Upper lobe of right lung (tissue), 1 donor: ENCODE data around the gene FGA. TPM values are rescaled to one million over a fixed set of nuclear protein-coding genes. Genes with fewer than 3 reads are reported as not detected.

ENCODE experiments used
- ATAC-seq: fragments of 200-7000 bp; cut with Tn5 transposase; one replicate; pipeline ENCODE4 v1.9.1; 2020; ENCODE audit warnings: mild to moderate bottlenecking, moderate library complexity
- DNase-seq: peaks from one replicate; pipeline ENCODE4 v3.0.0-alpha.2; 2020
- H3K27ac ChIP-seq: fragments of 200-600 bp; one replicate; pipeline ENCODE4 v1.8.0; 2022
- H3K27me3 ChIP-seq: fragments of 200-600 bp; one replicate; pipeline ENCODE4 v1.8.0; 2022; ENCODE audit warnings: mild to moderate bottlenecking
- H3K36me3 ChIP-seq: fragments of 200-600 bp; one replicate; pipeline ENCODE4 v1.8.0; 2022
- H3K4me1 ChIP-seq: fragments of 200-600 bp; one replicate; pipeline ENCODE4 v1.8.0; 2022
- H3K4me3 ChIP-seq: fragments of 200-600 bp; one replicate; pipeline ENCODE4 v1.8.0; 2022; ENCODE audit warnings: mild to moderate bottlenecking
- H3K9me3 ChIP-seq: fragments of 200-600 bp; one replicate; pipeline ENCODE4 v1.8.0; 2022
- CTCF ChIP-seq: fragments of 200-600 bp; IDR thresholded peaks from one replicate; pipeline ENCODE4 v1.8.0; 2022; ENCODE audit warnings: antibody characterized with exemption
- intact Hi-C: fragments of 100-400 bp; cut with DNase I; formaldehyde crosslinking; loops from one replicate; pipeline ENCODE4 v1.11.0; 2022
- total RNA-seq: library from RNA; stranded (reverse); fragmentation: NEBNext Ultra II Directional; extraction: Animal tissue kit (Norgen Biotek cat#: 25700); gene quantifications from one replicate; pipeline ENCODE4 v1.2.1, GENCODE V29; 2021
- donor health status: DM: no; HTN: yes; CAD: no; lungs with severe emphysema.

FGA gene
- total RNA-seq, 1 donor from 2014 or later, result 39.5 TPM

DNA sequence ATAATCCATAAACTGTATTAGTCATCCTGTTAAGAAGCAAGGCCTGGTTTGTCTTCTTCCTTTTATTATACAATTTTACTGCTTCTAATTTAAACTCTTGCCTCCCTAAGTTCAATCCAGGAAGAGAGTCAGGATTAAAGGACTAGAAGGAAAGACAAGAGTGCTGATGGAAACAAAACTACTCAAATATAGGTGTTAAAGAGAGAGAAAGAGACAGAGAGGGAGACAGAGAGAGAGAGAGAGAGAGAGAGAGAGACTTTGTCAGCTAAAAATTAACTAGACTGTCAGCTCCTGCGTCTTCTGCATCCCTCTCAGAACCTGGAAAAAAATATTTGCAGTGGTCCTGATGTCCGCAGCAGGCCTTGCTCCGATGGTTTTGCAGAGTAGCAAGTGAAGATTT lies 35.4 kb upstream of the FGA start:
- no peaks in the 10 kb centered on the region for H3K27me3 ChIP-seq
- intact Hi-C loops, result loop anchor here (10.0 kb wide), 1 partner anchor 71 kb away; the partner anchor contains the start of gene PLRG1
- no peaks in the 10 kb centered on the region for H3K36me3 ChIP-seq
- H3K27ac ChIP-seq, result no peak overlapping the region
- no peak overlapping the region for H3K4me3 ChIP-seq
- H3K4me1 ChIP-seq, result peaks cover 6% of the 10 kb centered on the region
- no peaks in the 10 kb centered on the region for H3K9me3 ChIP-seq
- TF ChIP-seq CTCF, result no peak
- ATAC-seq (no peak), DNase-seq (no peak)

- peaks cover 6% of the 10 kb centered on the region for H3K4me1 ChIP-seq
- no peak overlapping the region for H3K27ac ChIP-seq
- intact Hi-C loops, result loop anchor here (10.0 kb wide), 1 partner anchor 69 kb away; the partner anchor contains the start of gene PLRG1
- no peaks in the 10 kb centered on the region for H3K27me3 ChIP-seq
- no peak for DNase-seq
- no peaks in the 10 kb centered on the region for H3K36me3 ChIP-seq
- TF ChIP-seq CTCF, result no peak
- no peak overlapping the region for H3K4me3 ChIP-seq
- ATAC-seq, result no peak
- no peaks in the 10 kb centered on the region for H3K9me3 ChIP-seq
Observed at GRCh38 chr4:154623995-154624394, 33.5 kb upstream of the FGA start.

DNA sequence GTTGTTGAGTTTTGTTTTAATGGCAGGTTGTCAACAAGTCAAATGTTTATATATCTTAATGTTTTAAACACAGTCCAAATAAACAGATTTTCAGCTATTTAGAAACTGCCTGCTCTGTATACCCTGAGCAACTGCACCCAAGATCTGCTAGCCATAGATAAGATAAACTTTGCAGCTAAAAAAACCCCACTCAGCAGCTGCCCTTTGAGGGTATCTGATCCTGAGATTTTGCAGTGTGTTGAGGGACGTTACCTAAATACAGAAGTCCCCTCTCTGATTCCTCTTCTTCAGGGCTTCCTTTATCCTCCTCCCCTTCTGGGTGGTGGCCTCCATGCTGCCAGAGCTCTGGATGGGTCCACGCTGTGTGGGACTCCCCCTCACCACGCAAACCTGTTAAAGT lies 32.9 kb upstream of the FGA start:
- H3K9me3 ChIP-seq, result no peaks in the 10 kb centered on the region
- DNase-seq (no peak), ATAC-seq (no peak)
- no peak for TF ChIP-seq CTCF
- H3K36me3 ChIP-seq, result no peaks in the 10 kb centered on the region
- H3K27me3 ChIP-seq, result no peaks in the 10 kb centered on the region
- intact Hi-C loops, result loop anchor here (10.0 kb wide), 1 partner anchor 69 kb away; the partner anchor contains the start of gene PLRG1
- H3K27ac ChIP-seq, result no peak overlapping the region
- peaks cover 6% of the 10 kb centered on the region for H3K4me1 ChIP-seq
- no peak overlapping the region for H3K4me3 ChIP-seq

DNA sequence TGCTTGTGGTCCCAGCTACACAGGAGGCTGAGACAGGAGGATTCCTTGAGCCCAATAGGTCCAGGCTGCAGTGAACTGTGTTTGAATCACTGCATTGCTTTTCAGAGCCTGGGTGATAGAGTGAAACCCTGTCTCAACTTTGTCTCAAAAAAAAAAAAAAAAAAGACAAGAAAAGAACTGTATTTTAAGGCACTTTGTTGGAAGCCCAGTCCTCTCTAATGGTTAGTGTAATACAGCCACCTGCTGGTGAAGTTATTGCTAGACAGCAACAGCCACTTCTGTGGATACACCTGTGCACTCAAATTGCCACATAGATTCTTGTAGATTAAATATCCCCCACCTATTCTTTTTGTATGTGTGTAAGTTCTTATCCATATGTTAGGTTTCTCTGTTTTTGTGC lies 32.1 kb upstream of the FGA start:
- Histone ChIP-seq H3K36me3 (no peaks in the 10 kb centered on the region), H3K27me3 (no peaks in the 10 kb centered on the region), H3K4me1 (peaks cover 6% of the 10 kb centered on the region), H3K4me3 (no peak overlapping the region), H3K27ac (no peak overlapping the region), H3K9me3 (no peaks in the 10 kb centered on the region)
- peak; percentile 56 for TF ChIP-seq CTCF
- ATAC-seq (peak; percentile 48), DNase-seq (no peak)
- intact Hi-C loops, result loop anchor here (10.0 kb wide), 1 partner anchor 68 kb away; the partner anchor contains the start of gene PLRG1

GRCh38 chr4:154620111-154620510 lies 29.6 kb upstream of the FGA start:
- DNase-seq (no peak), ATAC-seq (peak; percentile 27)
- no peaks in the 10 kb centered on the region for H3K4me1 ChIP-seq
- H3K36me3 ChIP-seq, result no peaks in the 10 kb centered on the region
- no peaks in the 10 kb centered on the region for H3K9me3 ChIP-seq
- H3K27ac ChIP-seq, result no peak overlapping the region
- intact Hi-C loops, result loop anchor here (10.0 kb wide), 1 partner anchor 65 kb away; the partner anchor contains the start of gene PLRG1
- no peak overlapping the region for H3K4me3 ChIP-seq
- TF ChIP-seq CTCF, result no peak
- no peaks in the 10 kb centered on the region for H3K27me3 ChIP-seq
